Measurements from ENCODE around the gene PRICKLE1.
A peak's percentile ranks its signal among the peaks of the same experiment; 100 is the strongest.

The PRICKLE1 gene

DNA sequence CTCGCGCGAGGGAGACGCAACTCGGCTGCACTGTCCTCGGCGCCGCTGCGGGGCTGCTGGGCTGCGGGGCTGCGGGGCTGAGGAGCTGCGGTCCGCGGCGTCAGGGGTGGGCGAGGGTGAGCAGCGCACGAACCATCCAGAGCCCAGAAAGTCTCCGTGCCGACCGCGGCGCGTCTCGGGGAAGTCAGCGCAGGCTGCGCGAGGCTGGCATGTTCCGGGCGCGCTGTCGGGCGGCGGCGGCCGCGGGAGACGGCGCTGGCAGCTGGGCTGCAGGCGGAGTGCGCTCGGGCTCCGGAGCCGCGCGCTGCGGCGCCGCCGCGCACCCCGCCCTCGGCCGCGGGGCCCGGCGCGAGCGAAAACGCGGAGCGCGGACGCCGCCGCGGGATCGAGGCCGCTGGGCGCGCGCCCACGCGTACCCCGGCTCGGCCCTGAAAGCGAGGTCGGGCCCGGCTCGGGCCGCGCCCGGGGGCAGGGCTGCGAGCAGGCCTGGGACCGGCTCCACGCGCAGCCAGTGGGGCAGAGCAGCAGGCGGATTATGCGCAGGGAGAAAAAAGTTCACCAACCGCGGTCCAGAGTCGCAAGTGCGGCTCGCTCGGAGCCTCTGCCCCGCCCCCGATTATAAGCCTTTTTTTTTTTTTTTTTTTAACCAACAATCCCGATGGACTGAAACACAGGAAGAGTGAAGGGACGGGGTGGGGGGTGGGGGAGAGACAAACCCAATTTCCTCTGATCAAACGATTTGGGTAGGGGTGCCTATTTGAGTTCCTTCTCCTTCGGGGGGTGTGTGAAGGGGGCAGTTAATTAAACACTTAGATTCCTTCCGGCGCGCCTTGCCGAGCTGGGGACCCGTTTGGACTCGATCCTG, at the start of gene PRICKLE1:
TSS of gene PRICKLE1 (minus strand) at position 282 of the 865 bp plus-strand sequence. CDS start 117,230 bp downstream, outside the sequence.
- peak; percentile 52 for DNase-seq

DNA sequence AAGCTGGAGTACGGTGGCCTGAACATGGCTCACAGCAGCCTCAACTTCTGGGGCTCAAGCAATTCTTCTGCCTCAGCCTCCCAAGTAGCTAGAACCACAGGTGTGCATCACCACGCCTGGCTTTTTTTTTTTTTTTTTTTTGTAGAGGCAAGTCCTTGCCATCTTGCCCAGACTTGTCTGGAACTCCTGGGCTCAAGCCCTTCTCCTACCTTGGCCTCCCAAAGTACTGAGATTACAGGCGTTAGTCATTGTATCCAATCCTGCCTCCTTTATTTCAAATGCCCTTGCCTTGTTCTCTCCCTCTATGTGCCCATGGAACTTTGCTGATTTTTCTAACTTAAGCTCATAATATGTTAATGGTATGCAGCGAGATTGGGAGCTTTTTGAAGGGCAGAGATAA, 49.2 kb upstream of the PRICKLE1 start:
- no peak for DNase-seq

- DNase-seq = no peak
Observed at GRCh38 chr12:42638011-42638410, 48.5 kb upstream of the PRICKLE1 start.

DNA sequence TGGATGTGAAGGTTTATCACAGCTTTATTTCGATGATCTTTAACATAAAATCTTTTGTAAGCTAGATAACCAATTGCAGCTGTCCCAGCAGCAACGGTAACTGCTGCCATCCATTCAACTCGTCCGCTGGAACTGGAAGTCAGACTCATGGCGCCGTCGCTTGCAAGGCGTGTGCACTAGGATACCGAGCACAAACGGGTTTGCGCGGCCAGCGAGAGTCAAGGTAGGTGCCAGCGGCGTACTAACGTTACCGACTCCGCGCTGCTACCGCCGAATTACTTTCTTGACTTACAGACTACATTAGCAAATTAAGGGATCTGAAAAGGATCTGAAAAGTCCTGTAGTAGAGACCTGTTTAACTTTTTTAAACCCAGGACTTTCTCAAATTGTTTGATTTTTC, 47.4 kb upstream of the PRICKLE1 start:
- DNase-seq = no peak

DNA sequence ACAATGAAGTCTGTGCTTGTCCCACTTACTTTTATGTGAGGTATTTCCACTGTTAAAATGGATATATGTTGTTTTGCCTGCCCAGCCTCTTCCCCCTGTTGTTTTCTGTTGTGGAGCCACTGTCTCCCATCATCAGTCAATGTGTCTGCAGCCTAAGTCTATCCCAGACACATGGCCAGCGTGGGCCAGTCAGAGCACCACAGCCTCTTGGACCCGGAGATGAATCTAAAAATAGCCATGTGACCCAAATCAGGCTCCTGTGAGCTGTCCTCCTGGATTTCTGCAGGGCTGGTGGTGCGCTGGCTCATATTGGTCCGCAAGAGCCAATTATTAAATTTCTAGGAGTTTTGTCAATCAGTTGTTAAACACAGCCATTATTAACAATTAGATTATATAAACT, 44.0 kb upstream of the PRICKLE1 start:
- DNase-seq = no peak

DNA sequence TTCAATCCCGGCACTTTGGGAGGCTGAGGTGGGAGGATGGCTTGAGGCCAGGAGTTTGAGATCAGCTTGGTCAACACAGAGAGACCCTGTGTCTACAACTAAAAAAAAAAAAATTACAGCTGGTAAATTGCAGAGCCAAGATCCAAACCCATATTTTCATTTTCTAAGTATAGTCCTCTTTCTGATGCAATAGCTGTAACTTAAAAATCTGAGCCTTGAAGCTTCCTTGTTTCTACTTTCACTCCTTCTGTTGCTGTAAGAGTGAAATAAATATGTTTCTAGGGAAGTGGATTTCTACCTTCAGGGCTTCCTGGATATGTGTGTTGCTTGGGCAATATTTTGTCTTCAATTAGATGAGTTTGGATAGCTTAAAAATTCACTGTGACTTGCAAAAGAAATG, 42.0 kb upstream of the PRICKLE1 start:
- peak; percentile 48 for DNase-seq

- DNase-seq = no peak
Observed at GRCh38 chr12:42630314-42630713, 40.8 kb upstream of the PRICKLE1 start.

- DNase-seq = no peak
Observed at GRCh38 chr12:42627151-42627550, 37.6 kb upstream of the PRICKLE1 start.

GRCh38 chr12:42625611-42626010, 36.1 kb upstream of the PRICKLE1 start:
- DNase-seq = no peak

- DNase-seq = no peak
Observed at GRCh38 chr12:42617622-42618021, 28.1 kb upstream of the PRICKLE1 start.

GRCh38 chr12:42615006-42615405, 25.5 kb upstream of the PRICKLE1 start:
- no peak for DNase-seq

- DNase-seq = peak; percentile 80
Observed at GRCh38 chr12:42612231-42612613, 22.7 kb upstream of the PRICKLE1 start.

- DNase-seq = no peak
Observed at GRCh38 chr12:42611571-42612230, 22.2 kb upstream of the PRICKLE1 start.

DNA sequence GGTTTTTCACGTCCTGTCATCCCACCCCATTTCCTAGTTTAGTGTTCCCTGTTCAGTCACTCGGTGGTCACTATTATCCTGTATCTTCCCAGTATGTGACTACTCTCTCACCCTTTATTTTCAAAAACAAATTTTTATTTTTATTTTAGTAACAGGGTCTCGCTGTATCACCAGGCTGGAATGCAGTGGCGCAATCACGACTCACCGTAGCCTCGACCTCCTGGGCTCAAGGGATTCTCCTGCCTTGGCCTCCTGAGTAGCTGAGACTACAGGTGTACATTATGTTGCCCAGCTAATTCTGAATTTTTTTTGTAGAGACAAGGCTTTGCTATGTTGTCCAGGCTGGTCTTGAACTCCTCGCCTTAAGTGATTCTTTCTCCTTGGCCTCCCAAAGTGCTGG, 20.1 kb upstream of the PRICKLE1 start:
- no peak for DNase-seq

- no peak for DNase-seq
Observed at GRCh38 chr12:42608196-42608825, 18.8 kb upstream of the PRICKLE1 start.

DNA sequence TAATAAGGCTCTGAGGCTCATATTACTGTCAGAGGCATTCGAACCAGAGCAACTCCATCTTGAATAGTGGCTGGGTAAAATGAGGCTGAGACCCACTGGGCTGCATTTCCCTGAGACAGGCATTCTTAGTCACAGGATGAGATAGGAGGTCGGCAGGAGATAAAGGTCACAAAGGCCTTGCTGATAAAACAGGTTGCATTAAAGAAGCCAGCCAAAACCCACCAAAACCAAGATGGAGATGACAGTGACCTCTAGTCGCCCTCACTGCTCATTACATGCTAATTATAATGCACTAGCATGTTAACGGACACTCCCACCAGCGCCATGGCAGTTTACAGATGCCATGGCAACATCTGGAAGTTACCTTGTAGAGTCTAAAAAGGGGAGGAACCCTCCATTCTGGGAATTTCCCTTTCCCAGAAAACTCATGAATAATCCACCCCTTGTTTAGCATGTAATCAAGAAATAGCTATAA, 18.1 kb upstream of the PRICKLE1 start:
- no peak for DNase-seq

GRCh38 chr12:42606471-42606870, 16.9 kb upstream of the PRICKLE1 start:
- DNase-seq = no peak

GRCh38 chr12:42605685-42606084, 16.1 kb upstream of the PRICKLE1 start:
- DNase-seq = no peak

DNA sequence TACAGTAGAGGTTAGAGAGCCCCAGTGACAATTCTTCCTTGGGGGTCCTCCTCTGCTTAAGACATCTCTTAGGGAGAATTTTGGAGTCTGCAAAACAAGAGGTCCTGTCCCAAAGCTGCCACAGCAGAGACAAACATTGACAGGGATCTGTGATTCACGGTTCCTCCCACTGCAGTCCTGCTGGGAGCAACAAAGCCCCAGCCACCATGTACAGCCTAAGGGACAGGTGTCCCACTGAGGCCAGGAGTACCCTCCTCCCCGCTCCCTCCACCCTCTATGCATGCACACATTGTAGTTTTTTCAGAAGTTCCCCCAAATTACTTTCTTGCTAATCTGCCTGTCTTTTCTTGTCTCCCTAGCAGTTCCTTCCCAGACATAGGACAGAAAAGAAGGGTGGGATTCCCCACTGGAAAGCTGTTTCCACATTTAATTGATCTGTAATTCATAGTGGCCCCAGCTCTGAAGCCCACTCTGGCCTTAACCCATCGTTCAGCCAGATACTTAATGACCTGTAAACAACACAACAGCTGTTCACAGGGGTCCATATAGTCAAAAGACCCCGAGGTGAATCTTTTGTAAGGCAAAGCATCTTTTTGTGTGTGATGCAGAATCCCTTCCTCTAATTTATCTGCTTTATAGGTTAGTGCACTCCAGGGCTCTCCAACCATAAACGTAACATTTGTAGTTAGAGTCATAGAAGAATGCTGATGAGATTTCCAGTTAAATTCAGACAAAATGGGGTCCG, 13.9 kb upstream of the PRICKLE1 start:
- no peak for DNase-seq

DNA sequence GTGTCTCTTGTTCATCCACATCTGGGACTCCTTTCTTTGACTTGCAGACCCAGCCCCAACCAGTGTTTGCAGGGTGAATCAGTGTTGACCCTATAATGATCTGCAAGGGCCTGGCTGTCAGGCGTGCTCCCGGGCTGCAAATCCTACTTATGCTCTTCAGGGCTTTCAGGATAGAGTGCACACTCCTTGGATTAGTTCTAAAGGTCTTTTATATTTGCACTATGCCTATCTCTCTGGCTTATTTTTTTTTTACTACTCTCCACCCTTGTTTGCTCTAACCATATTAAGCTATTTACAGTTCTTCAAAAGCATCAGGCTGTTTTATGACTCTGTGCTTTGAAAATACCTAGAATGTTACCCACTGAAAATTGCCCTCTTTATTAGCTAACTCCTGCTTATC, 4.3 kb upstream of the PRICKLE1 start:
- DNase-seq = no peak

GRCh38 chr12:42590330-42590934, 886 bp upstream of the PRICKLE1 start:
- no peak for DNase-seq

Measured in fibroblast of upper back skin (primary cell).